Adrenal gland (tissue), 5 donors: ENCODE measurements around the gene KRTAP10-6.

ENCODE experiments used
- CTCF ChIP-seq, 6 experiments: fragments of 450-650 bp in 4 of 6; fragments of 200-600 bp in 2 of 6; sonication (generic) in 1 of 6; IDR thresholded peaks; 1 replicate in 5 of 6; 2 replicates in 1 of 6; pipeline versions ENCODE4 v1.5.1 to v1.8.0; 2016 to 2021; ENCODE audit warnings: antibody characterized with exemption in 6 of 6, mild to moderate bottlenecking in 2 of 6, moderate library complexity in 1 of 6
- POLR2A ChIP-seq, 2 donors: fragments of 450-650 bp; IDR thresholded peaks; one replicate each; pipeline ENCODE4 v1.6.1; 2017; ENCODE audit warnings: antibody characterized with exemption in 2 of 2, mild to moderate bottlenecking in 2 of 2, moderate library complexity in 1 of 2
- donor health status: DM: no; HTN: no; CAD: no.

DNA sequence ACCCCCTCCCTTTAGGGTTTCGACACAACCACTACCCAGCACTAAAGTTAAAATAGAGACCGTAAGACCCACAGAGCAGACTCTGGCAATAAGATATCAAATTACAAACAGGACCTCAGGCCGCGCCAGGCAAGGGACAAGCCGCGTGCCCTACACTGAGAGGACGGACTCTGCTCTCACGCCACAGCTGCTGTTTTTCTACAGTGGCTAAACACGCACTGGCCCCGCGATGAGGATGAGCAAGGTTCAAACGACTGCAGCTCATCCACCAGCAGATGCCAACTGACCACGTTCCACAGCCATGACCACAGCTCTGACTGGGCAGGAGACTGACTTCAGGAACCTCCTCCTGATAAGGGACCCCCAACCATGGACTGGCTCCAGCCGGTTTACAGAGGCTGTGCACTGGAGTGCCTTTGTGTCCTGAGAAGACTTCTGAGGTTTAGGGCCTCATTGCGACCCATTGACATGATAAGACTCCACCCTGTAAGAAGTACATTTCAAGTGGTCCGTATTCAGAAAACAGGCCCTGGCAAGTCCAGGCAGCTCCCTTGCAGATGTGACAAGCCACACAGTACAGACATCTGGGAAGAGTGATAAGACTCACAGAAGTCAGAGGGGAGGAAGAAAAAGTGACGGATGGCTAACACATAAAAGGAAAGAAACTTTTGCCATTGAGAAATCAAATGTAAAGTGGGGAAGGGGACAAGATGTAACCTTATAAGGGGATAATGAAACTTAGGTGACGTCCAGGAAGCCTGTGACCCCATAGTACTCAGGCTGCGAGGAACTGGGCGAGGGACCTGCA is 1.5 kb upstream of the KRTAP10-6 start:
- TF ChIP-seq CTCF (IDR thresholded peaks at IDR 0.05) (no peak), POLR2A (IDR thresholded peaks at IDR 0.05) (no peak)
